Measurements from ENCODE around the gene HRH1. TPM values are rescaled to one million over a fixed set of nuclear protein-coding genes. Genes with fewer than 3 reads are reported as not detected.

The HRH1 gene
- total and polyA plus RNA-seq, 2 of the 13 experiments (the other 11 are each of a cell fraction or from before 2014, with no cell fraction given) = not detected

GRCh38 chr3:11271986-11272904 lies 118.0 kb downstream of the HRH1 start, which contains the start of gene ATG7 (continued):
- TF ChIP-seq NFYB (CRISPR knock-in tag; IDR thresholded peaks at IDR 0.05) (peak; percentile 50; the same call in 1 of the 2 replicates), ZBTB49 (CRISPR knock-in tag; IDR thresholded peaks at IDR 0.05; ENCODE audit: borderline replicate concordance) (peak; percentile 27; the same call in 1 of the 2 replicates), ZNF556 (CRISPR knock-in tag; IDR thresholded peaks at IDR 0.05; ENCODE audit: borderline replicate concordance) (peak; percentile 89; the same call in 1 of the 2 replicates), IRX3 (CRISPR knock-in tag; IDR thresholded peaks at IDR 0.05; ENCODE audit: borderline replicate concordance, low read depth) (0 out of 2 replicates have a peak, but pooled peaks have one; percentile 70), ASH2L (IDR thresholded peaks at IDR 0.05; ENCODE audit: insufficient read length, low read depth, low read length) (peak; percentile 80), IRF1 (CRISPR knock-in tag; IDR thresholded peaks at IDR 0.05; ENCODE audit: low read depth) (no peak), TARDBP (CRISPR knock-in tag; IDR thresholded peaks at IDR 0.05) (peak; percentile 97), TEF (CRISPR knock-in tag; IDR thresholded peaks at IDR 0.05) (peak; percentile 63), ZFY (CRISPR knock-in tag; IDR thresholded peaks at IDR 0.05) (peak; percentile 88), ATF3 (CRISPR knock-in tag; IDR thresholded peaks at IDR 0.05) (peak; percentile 97), ZNF562 (CRISPR knock-in tag; IDR thresholded peaks at IDR 0.05; ENCODE audit: borderline replicate concordance) (no peak), DRAP1 (CRISPR knock-in tag; IDR thresholded peaks at IDR 0.05) (peak; percentile 74; the same call in 1 of the 2 replicates), ZZZ3 (CRISPR knock-in tag; IDR thresholded peaks at IDR 0.05; ENCODE audit: borderline replicate concordance) (peak; percentile 78; the same call in 1 of the 2 replicates), MAFK (conservative IDR thresholded peaks at IDR 0.05 in 1 of 2, IDR thresholded peaks at IDR 0.05 in 1 of 2; ENCODE audit: low read length in 2 of 2) (no peak), ZSCAN5A (CRISPR knock-in tag; IDR thresholded peaks at IDR 0.05; ENCODE audit: borderline replicate concordance) (peak; percentile 69; the same call in 1 of the 2 replicates), AHR (CRISPR knock-in tag; IDR thresholded peaks at IDR 0.05) (peak; percentile 71; the same call in 1 of the 2 replicates)
